RWPE2 (cell line): ENCODE results near the gene HMGA1.
A peak's percentile ranks its signal among the peaks of the same experiment; 100 is the strongest.
"Not testable (repeated sequence)": the region's sequence is repeated elsewhere in the genome, so short reads cannot be mapped to it uniquely, and the experiment has no call there.

Source experiments
- ATAC-seq: fragments of 200-7000 bp; cut with Tn5 transposase; 3 replicates; pipeline ENCODE4 v1.9.1; 2021; ENCODE audit warnings: low read depth
- DNase-seq: peaks from one replicate; pipeline ENCODE4 v3.0.0-alpha.2; 2020; ENCODE audit warnings: low spot score
- H3K27ac ChIP-seq: fragments of 450-650 bp; 2 replicates; pipeline ENCODE4 v1.5.1; 2017; ENCODE audit warnings: mild to moderate bottlenecking; ENCODE audit not compliant: poor library complexity, severe bottlenecking
- H3K27me3 ChIP-seq: fragments of 250-450 bp; sonication (Bioruptor Pico); 2 replicates; pipeline ENCODE4 v1.5.1; 2021; ENCODE audit warnings: mild to moderate bottlenecking, moderate library complexity; ENCODE audit not compliant: insufficient read depth, poor library complexity, severe bottlenecking
- H3K36me3 ChIP-seq: fragments of 250-450 bp; sonication (Bioruptor Pico); 2 replicates; pipeline ENCODE4 v1.5.1; 2020; ENCODE audit warnings: low read depth, mild to moderate bottlenecking, moderate library complexity
- H3K4me1 ChIP-seq: fragments of 250-450 bp; sonication (Bioruptor Pico); 2 replicates; pipeline ENCODE4 v1.5.1; 2021; ENCODE audit warnings: mild to moderate bottlenecking, moderate library complexity; ENCODE audit not compliant: insufficient read depth, poor library complexity, severe bottlenecking
- H3K4me3 ChIP-seq: fragments of 250-450 bp; sonication (Bioruptor Pico); 2 replicates; pipeline ENCODE4 v1.5.1; 2021; ENCODE audit warnings: mild to moderate bottlenecking, moderate library complexity; ENCODE audit not compliant: severe bottlenecking
- H3K9me3 ChIP-seq: fragments of 250-450 bp; sonication (Bioruptor Pico); 2 replicates; pipeline ENCODE4 v1.5.1; 2021; ENCODE audit warnings: mild to moderate bottlenecking, moderate library complexity; ENCODE audit not compliant: severe bottlenecking
- CTCF ChIP-seq: fragments of 450-650 bp; IDR thresholded peaks from one replicate; pipeline ENCODE4 v1.5.1; 2017; ENCODE audit warnings: mild to moderate bottlenecking, moderate library complexity; ENCODE audit not compliant: poor library complexity, severe bottlenecking

Gene HMGA1

GRCh38 chr6:34242252-34243130, 5.8 kb downstream of the HMGA1 start:
- H3K9me3 ChIP-seq: no peaks in the 10 kb centered on the region
- H3K27ac ChIP-seq: peak overlapping the region; percentile 95
- peak; percentile 38 for DNase-seq
- H3K27me3 ChIP-seq: no peaks in the 10 kb centered on the region
- peaks cover 72% of the 10 kb centered on the region for H3K36me3 ChIP-seq
- no peak overlapping the region for H3K4me3 ChIP-seq
- H3K4me1 ChIP-seq: peaks cover 66% of the 10 kb centered on the region
- peak; percentile 5; the same call in 1 of the 3 replicates for ATAC-seq
- no peak for TF ChIP-seq CTCF

GRCh38 chr6:34243131-34243771, 6.6 kb downstream of the HMGA1 start:
- H3K9me3 ChIP-seq: no peaks in the 10 kb centered on the region
- peak overlapping the region; percentile 95 for H3K27ac ChIP-seq
- peaks cover 72% of the 10 kb centered on the region for H3K36me3 ChIP-seq
- peak; percentile 61 for DNase-seq
- no peak for ATAC-seq
- no peaks in the 10 kb centered on the region for H3K27me3 ChIP-seq
- TF ChIP-seq CTCF: no peak
- H3K4me1 ChIP-seq: peaks cover 73% of the 10 kb centered on the region
- no peak overlapping the region for H3K4me3 ChIP-seq

GRCh38 chr6:34243901-34244884, 7.5 kb downstream of the HMGA1 start:
- ATAC-seq (peak; percentile 51), DNase-seq (peak; percentile 93)
- peaks cover 66% of the 10 kb centered on the region for H3K36me3 ChIP-seq
- no peaks in the 10 kb centered on the region for H3K27me3 ChIP-seq
- peak; percentile 24 for TF ChIP-seq CTCF
- peak overlapping the region; percentile 95 for H3K27ac ChIP-seq
- no peaks in the 10 kb centered on the region for H3K9me3 ChIP-seq
- peaks cover 67% of the 10 kb centered on the region for H3K4me1 ChIP-seq
- H3K4me3 ChIP-seq: no peak overlapping the region

GRCh38 chr6:34245032-34245760, 8.5 kb downstream of the HMGA1 start:
- not testable (repeated sequence) for H3K27me3 ChIP-seq, H3K4me3 ChIP-seq, ATAC-seq, DNase-seq, H3K9me3 ChIP-seq
- H3K4me1 ChIP-seq: peaks cover 57% of the 10 kb centered on the region
- H3K36me3 ChIP-seq: peaks cover 56% of the 10 kb centered on the region
- H3K27ac ChIP-seq: peak overlapping the region; percentile 95

- not testable (repeated sequence) for DNase-seq, H3K27me3 ChIP-seq, H3K9me3 ChIP-seq, ATAC-seq, H3K4me3 ChIP-seq
- Histone ChIP-seq H3K36me3 (peaks cover 50% of the 10 kb centered on the region), H3K4me1 (peaks cover 52% of the 10 kb centered on the region), H3K27ac (peak overlapping the region; percentile 95)
Observed at GRCh38 chr6:34245761-34246140, 9.1 kb downstream of the HMGA1 start.
